ENCODE measurements around the gene WDR81. TPM values are rescaled to one million over a fixed set of nuclear protein-coding genes. Genes with fewer than 3 reads are reported as not detected.

WDR81 gene
- total and polyA plus RNA-seq, 4 donors: 26.0 to 51.9 (median 33.2) TPM

- H3K27ac ChIP-seq (ENCODE audit: low read depth in 1 of 2, low read length in 1 of 2): no peak overlapping the region
- peak overlapping the region; percentile 55 for H3K4me3 ChIP-seq
- DNase-seq (no peak), ATAC-seq (ENCODE audit: insufficient read depth, low FRiP score) (no peak)
- no peaks in the 10 kb centered on the region for H3K27me3 ChIP-seq (ENCODE audit: control insufficient read depth in 3 of 3, insufficient read depth in 3 of 3, low read length in 2 of 3)
- no peak overlapping the region for H3K9ac ChIP-seq (ENCODE audit: insufficient read depth in 1 of 2, low read length in 2 of 2)
- H3K36me3 ChIP-seq (ENCODE audit: control insufficient read depth in 4 of 4, insufficient read depth in 4 of 4, low read length in 4 of 4): peaks cover 0 to 29% (median 8%) of the 10 kb centered on the region in 4 donors
- H3K9me3 ChIP-seq (ENCODE audit: control insufficient read depth in 4 of 4, insufficient read depth in 3 of 4, low read length in 3 of 4): no peaks in the 10 kb centered on the region
- WGBS, 2 donors: 1 to 6% methylated on average over 13 to 16 of the region's 16 CpGs
- TF ChIP-seq CTCF (IDR thresholded peaks at IDR 0.05; ENCODE audit: control extremely low read depth, extremely low read depth): no peak
- peaks cover 0 to 25% (median 11%) of the 10 kb centered on the region in 5 donors for H3K4me1 ChIP-seq (ENCODE audit: control insufficient read depth in 5 of 5, insufficient read depth in 5 of 5, low read length in 5 of 5)
Observed at GRCh38 chr17:1709403-1709951, 15.0 kb upstream of the WDR81 start.

- DNase-seq: peak; percentile 62 to 73 (median 71)
- peak; percentile 56 for ATAC-seq (ENCODE audit: insufficient read depth, low FRiP score)
- Histone ChIP-seq H3K36me3 (ENCODE audit: control insufficient read depth in 4 of 4, insufficient read depth in 4 of 4, low read length in 4 of 4) (peaks cover 0 to 29% (median 8%) of the 10 kb centered on the region in 4 donors), H3K9me3 (ENCODE audit: control insufficient read depth in 4 of 4, insufficient read depth in 3 of 4, low read length in 3 of 4) (no peaks in the 10 kb centered on the region), H3K9ac (ENCODE audit: insufficient read depth in 1 of 2, low read length in 2 of 2) (no peak within 1 kb of the TSS), H3K4me1 (ENCODE audit: control insufficient read depth in 5 of 5, insufficient read depth in 5 of 5, low read length in 5 of 5) (peaks cover 0 to 30% (median 12%) of the 10 kb centered on the region in 5 donors), H3K27ac (ENCODE audit: low read depth in 1 of 2, low read length in 1 of 2) (peak within 1 kb of the TSS; percentile 58 to 69), H3K4me3 (peak within 1 kb of the TSS; percentile 55), H3K27me3 (ENCODE audit: control insufficient read depth in 3 of 3, insufficient read depth in 3 of 3, low read length in 2 of 3) (no peaks in the 10 kb centered on the region)
- TF ChIP-seq CTCF (IDR thresholded peaks at IDR 0.05; ENCODE audit: control extremely low read depth, extremely low read depth): no peak
- 2% methylated on average over 65 to 83 of the region's 83 CpGs for WGBS, 2 donors
Observed at GRCh38 chr17:1709971-1710806, 14.3 kb upstream of the WDR81 start, which contains the start of gene TLCD2. TSS of gene TLCD2 (minus strand) at chr17:1710377. CDS start at chr17:1710242, 135 bp downstream.

- ATAC-seq (ENCODE audit: insufficient read depth, low FRiP score) (no peak), DNase-seq (peak in 1 of 3 donors; percentile 6)
- H3K4me1 ChIP-seq (ENCODE audit: control insufficient read depth in 5 of 5, insufficient read depth in 5 of 5, low read length in 5 of 5): peaks cover 0 to 32% (median 12%) of the 10 kb centered on the region in 5 donors
Observed at GRCh38 chr17:1710807-1711553, 13.5 kb upstream of the WDR81 start.

More at GRCh38 chr17:1710807-1711553, 13.5 kb upstream of the WDR81 start:
- peak overlapping the region; percentile 58 to 69 for H3K27ac ChIP-seq (ENCODE audit: low read depth in 1 of 2, low read length in 1 of 2)
- H3K36me3 ChIP-seq (ENCODE audit: control insufficient read depth in 4 of 4, insufficient read depth in 4 of 4, low read length in 4 of 4): peaks cover 0 to 29% (median 8%) of the 10 kb centered on the region in 4 donors
- WGBS, 2 donors: 23 to 32% methylated on average over 14 of the region's 14 CpGs
- H3K27me3 ChIP-seq (ENCODE audit: control insufficient read depth in 3 of 3, insufficient read depth in 3 of 3, low read length in 2 of 3): no peaks in the 10 kb centered on the region
- H3K9ac ChIP-seq (ENCODE audit: insufficient read depth in 1 of 2, low read length in 2 of 2): no peak overlapping the region
- TF ChIP-seq CTCF (IDR thresholded peaks at IDR 0.05; ENCODE audit: control extremely low read depth, extremely low read depth): no peak
- H3K9me3 ChIP-seq (ENCODE audit: control insufficient read depth in 4 of 4, insufficient read depth in 3 of 4, low read length in 3 of 4): no peaks in the 10 kb centered on the region
- H3K4me3 ChIP-seq: peak overlapping the region; percentile 55

Data from lung (tissue), 12 donors.